GM13977 (cell line): ENCODE measurements around the gene SPATA32.
A peak's percentile ranks its signal among the peaks of the same experiment; 100 is the strongest.

Experiments
- DNase-seq: peaks from one replicate; pipeline ENCODE4 v3.0.0; 2012; ENCODE audit warnings: low spot score
- CTCF ChIP-seq: IDR thresholded peaks from 2 replicates; pipeline ENCODE4 v1.5.1; 2012; ENCODE audit warnings: mild to moderate bottlenecking, control low read depth; ENCODE audit not compliant: insufficient read depth; ENCODE audit errors: extremely low read depth, missing control alignments
- in situ Hi-C: fragments of 300-500 bp; cut with MboI; formaldehyde crosslinking; loops from one replicate; pipeline ENCODE4 v1.12.0; 2022; ENCODE audit warnings: low sequenced_read_pairs, low pct_unique_long_range_greater_than_20kb, mixed read lengths, inconsistent platforms; ENCODE audit not compliant: unreplicated experiment

Gene SPATA32

GRCh38 chr17:45247429-45248131, 14.3 kb downstream of the SPATA32 start:
- in situ Hi-C loops: no loop called here
- TF ChIP-seq CTCF: no peak
- DNase-seq: peak; percentile 100

- peak; percentile 74 for DNase-seq
- in situ Hi-C loops: no loop called here
- TF ChIP-seq CTCF: peak; percentile 35
Observed at GRCh38 chr17:45246861-45247428, 14.9 kb downstream of the SPATA32 start.

GRCh38 chr17:45246338-45246737, 15.6 kb downstream of the SPATA32 start:
- in situ Hi-C loops: no loop called here
- DNase-seq: no peak
- no peak for TF ChIP-seq CTCF

DNA sequence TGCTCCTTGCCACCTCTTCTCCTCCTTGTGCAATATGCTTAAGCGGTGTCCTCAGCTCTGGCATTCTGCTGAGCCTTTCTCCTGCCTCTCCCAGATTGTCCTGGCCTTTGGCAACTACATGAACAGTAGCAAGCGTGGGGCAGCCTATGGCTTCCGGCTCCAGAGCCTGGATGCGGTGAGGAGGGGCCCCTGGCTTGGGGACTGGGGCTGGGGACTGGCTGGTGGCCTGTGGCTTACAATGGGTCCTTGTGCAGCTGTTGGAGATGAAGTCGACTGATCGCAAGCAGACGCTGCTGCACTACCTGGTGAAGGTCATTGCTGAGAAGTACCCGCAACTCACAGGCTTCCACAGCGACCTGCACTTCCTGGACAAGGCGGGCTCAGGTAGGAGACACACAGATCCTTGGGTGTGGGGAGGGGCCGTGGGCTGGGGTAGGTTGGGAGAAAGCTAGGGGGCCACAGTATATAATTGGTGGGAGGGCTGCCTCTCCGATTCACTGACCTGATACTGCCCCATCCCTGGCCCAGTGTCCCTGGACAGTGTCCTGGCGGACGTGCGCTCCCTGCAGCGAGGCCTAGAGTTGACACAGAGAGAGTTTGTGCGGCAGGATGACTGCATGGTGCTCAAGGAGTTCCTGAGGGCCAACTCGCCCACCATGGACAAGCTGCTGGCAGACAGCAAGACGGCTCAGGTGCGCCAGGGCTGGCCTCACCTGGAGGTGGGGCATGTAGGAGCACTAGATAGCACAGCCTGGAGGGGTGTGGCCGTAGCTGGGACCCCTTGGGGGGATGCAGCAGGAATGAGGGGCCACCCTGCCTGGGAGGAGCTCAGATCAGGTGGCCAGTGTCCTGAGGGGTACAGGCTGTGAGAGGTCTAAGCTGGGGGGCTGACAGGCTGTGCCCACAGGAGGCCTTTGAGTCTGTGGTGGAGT, 16.9 kb downstream of the SPATA32 start:
- DNase-seq: no peak
- no peak for TF ChIP-seq CTCF
- in situ Hi-C loops: no loop called here

DNA sequence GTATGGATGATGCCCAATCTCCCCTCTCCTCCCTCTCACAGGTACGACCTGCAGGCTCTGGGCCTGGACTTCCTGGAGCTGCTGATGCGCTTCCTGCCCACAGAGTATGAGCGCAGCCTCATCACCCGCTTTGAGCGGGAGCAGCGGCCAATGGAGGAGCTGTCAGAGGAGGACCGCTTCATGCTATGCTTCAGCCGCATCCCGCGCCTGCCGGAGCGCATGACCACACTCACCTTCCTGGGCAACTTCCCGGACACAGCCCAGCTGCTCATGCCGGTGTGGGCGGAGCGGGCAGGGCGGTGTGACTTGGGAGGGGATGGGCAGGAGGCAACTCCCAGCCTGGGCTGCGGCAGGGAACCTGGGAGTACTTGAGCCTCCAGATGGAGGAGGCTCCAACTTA, 18.1 kb downstream of the SPATA32 start:
- in situ Hi-C loops: no loop called here
- no peak for DNase-seq
- TF ChIP-seq CTCF: no peak

- in situ Hi-C loops: no loop called here
- DNase-seq: no peak
- TF ChIP-seq CTCF: no peak
Observed at GRCh38 chr17:45242029-45242414, 19.9 kb downstream of the SPATA32 start.
